NCI-H2081 treated with DMSO at 0.1 percent for 48 hours (cell line): ENCODE results near the gene ASB7.
"Not testable (repeated sequence)": the region's sequence is repeated elsewhere in the genome, so short reads cannot be mapped to it uniquely, and the experiment has no call there.

Experiments
- DNase-seq: peaks from one replicate; lab custom pipeline; 2025; lab: John Stamatoyannopoulos, UW

The ASB7 gene

GRCh38 chr15:100651253-100651652 lies 48.9 kb downstream of the ASB7 start:
- no peak for DNase-seq

GRCh38 chr15:100652116-100652515 lies 49.7 kb downstream of the ASB7 start:
- DNase-seq: no peak

- no peak for DNase-seq
Observed at GRCh38 chr15:100653608-100654007, 51.2 kb downstream of the ASB7 start.

GRCh38 chr15:100658895-100659294 lies 56.5 kb downstream of the ASB7 start:
- no peak for DNase-seq

GRCh38 chr15:100661156-100661555 lies 58.8 kb downstream of the ASB7 start:
- no peak for DNase-seq

GRCh38 chr15:100663086-100663914 lies 60.9 kb downstream of the ASB7 start:
- DNase-seq: no peak

GRCh38 chr15:100663915-100664281 lies 61.5 kb downstream of the ASB7 start:
- DNase-seq: no peak

- no peak for DNase-seq
Observed at GRCh38 chr15:100665570-100665969, 63.2 kb downstream of the ASB7 start.

GRCh38 chr15:100667405-100668347 lies 65.3 kb downstream of the ASB7 start:
- no peak for DNase-seq

- DNase-seq: no peak
Observed at GRCh38 chr15:100668348-100668745, 66.0 kb downstream of the ASB7 start.

- DNase-seq: no peak
Observed at GRCh38 chr15:100669260-100669659, 66.9 kb downstream of the ASB7 start.

GRCh38 chr15:100670505-100671021 lies 68.2 kb downstream of the ASB7 start:
- no peak for DNase-seq

- DNase-seq: no peak
Observed at GRCh38 chr15:100671124-100671680, 68.8 kb downstream of the ASB7 start.

- no peak for DNase-seq
Observed at GRCh38 chr15:100671858-100672543, 69.6 kb downstream of the ASB7 start.

- DNase-seq: no peak
Observed at GRCh38 chr15:100672959-100673358, 70.6 kb downstream of the ASB7 start.

GRCh38 chr15:100679151-100679550 lies 76.8 kb downstream of the ASB7 start:
- not testable (repeated sequence) for DNase-seq

GRCh38 chr15:100680726-100681125 lies 78.3 kb downstream of the ASB7 start:
- DNase-seq: no peak

- DNase-seq: no peak
Observed at GRCh38 chr15:100681335-100681746, 79.0 kb downstream of the ASB7 start.

- no peak for DNase-seq
Observed at GRCh38 chr15:100682468-100682867, 80.1 kb downstream of the ASB7 start.

- DNase-seq: no peak
Observed at GRCh38 chr15:100683434-100683833, 81.0 kb downstream of the ASB7 start.

- no peak for DNase-seq
Observed at GRCh38 chr15:100684591-100684990, 82.2 kb downstream of the ASB7 start.
